GM12878 (cell line): ENCODE measurements around the gene CKAP2. TPM values are rescaled to one million over a fixed set of nuclear protein-coding genes. Genes with fewer than 3 reads are reported as not detected.

Source experiments
- ATAC-seq: fragments of 200-7000 bp; cut with Tn5 transposase; 3 replicates; pipeline ENCODE4 v1.9.1; 2020; ENCODE audit warnings: mild to moderate bottlenecking, moderate library complexity
- BruUV-seq: library from RNA; stranded (reverse); fragments of 400-500 nt; replicated peaks from 2 replicates; lab custom pipeline; 2021; lab: Mats Ljungman, UMichigan
- CTCF ChIA-PET: fragments of 300-600 bp; sonication (Branson Sonifier 250); formaldehyde crosslinking; extraction: SDS; loops from one replicate; lab custom pipeline; 2021; ENCODE audit warnings: inconsistent platforms; lab: Yijun Ruan, JAX
- POLR2A ChIA-PET: fragments of 350-600 bp; formaldehyde crosslinking; extraction: SDS; loops from one replicate; lab custom pipeline; 2021; ENCODE audit warnings: inconsistent platforms; lab: Charles Lee
- RAD21 ChIA-PET: fragments of 300-600 bp; sonication (Branson Sonifier 250); formaldehyde crosslinking; loops from one replicate; lab custom pipeline; 2023; ENCODE audit warnings: antibody characterized with exemption; ENCODE audit not compliant: unreplicated experiment; lab: Charles Lee
- SMC1A ChIA-PET: fragments of 300-600 bp; sonication (Branson Sonifier 250); formaldehyde crosslinking; loops from one replicate; lab custom pipeline; 2023; ENCODE audit not compliant: unreplicated experiment, uncharacterized antibody; lab: Charles Lee
- DNase-seq: peaks from one replicate; pipeline ENCODE4 v3.0.0-alpha.2; 2011; ENCODE audit warnings: low read depth, low spot score
- FAIRE-seq: peaks from 3 replicates; lab custom pipeline; 2011; peaks lifted over from hg19 to GRCh38; lab: Jason Lieb, UNC
- H2AFZ ChIP-seq: 2 replicates; pipeline ENCODE4 v1.6.0; 2011; ENCODE audit warnings: low read depth, low read length, control low read depth; ENCODE audit not compliant: control insufficient read depth
- H3K27ac ChIP-seq: 2 replicates; pipeline ENCODE4 v1.5.1; 2011; ENCODE audit warnings: control low read depth; ENCODE audit not compliant: control insufficient read depth, insufficient read depth
- H3K27me3 ChIP-seq, 2 experiments: replicated peaks in 1 of 2; 2 replicates each; pipeline versions ENCODE4 v1.6.0 to v1.6.1; 2011; ENCODE audit warnings: low read length in 1 of 2; ENCODE audit not compliant: control insufficient read depth in 2 of 2, insufficient read depth in 2 of 2
- H3K36me3 ChIP-seq, 2 experiments: 2 replicates each; pipeline ENCODE4 v1.5.1; 2011; ENCODE audit warnings: low read length in 1 of 2; ENCODE audit not compliant: control insufficient read depth in 2 of 2, insufficient read depth in 2 of 2
- H3K4me1 ChIP-seq: 2 replicates; pipeline ENCODE4 v1.6.1; 2011; ENCODE audit warnings: mild to moderate bottlenecking, low read length, moderate library complexity, mixed read lengths; ENCODE audit not compliant: control insufficient read depth, insufficient read depth
- H3K4me2 ChIP-seq: 2 replicates; pipeline ENCODE4 v1.6.0; 2011; ENCODE audit warnings: control low read depth; ENCODE audit not compliant: control insufficient read depth, insufficient read depth
- H3K4me3 ChIP-seq: fragments of 200-600 bp; sonication (generic); 2 replicates; pipeline ENCODE4 v1.5.1; 2016
- H3K79me2 ChIP-seq: 2 replicates; pipeline ENCODE4 v1.6.0; 2011; ENCODE audit warnings: low read length; ENCODE audit not compliant: control insufficient read depth, insufficient read depth
- H3K9ac ChIP-seq: 2 replicates; pipeline ENCODE4 v1.8.0; 2011; ENCODE audit warnings: low read length, control low read depth, mixed read lengths; ENCODE audit not compliant: control insufficient read depth, insufficient read depth
- H3K9me3 ChIP-seq: replicated peaks from 3 replicates; pipeline ENCODE4 v1.5.1; 2011; ENCODE audit warnings: mild to moderate bottlenecking, low read length; ENCODE audit not compliant: control insufficient read depth, insufficient read depth
- H4K20me1 ChIP-seq: 2 replicates; pipeline ENCODE4 v1.6.0; 2011; ENCODE audit not compliant: control insufficient read depth, insufficient read depth
- BACH1 ChIP-seq: fragments of 450-650 bp; IDR thresholded peaks from 2 replicates; pipeline ENCODE4 v1.6.1; 2017; ENCODE audit warnings: mild to moderate bottlenecking, borderline replicate concordance
- EGR1 ChIP-seq, 2 experiments: IDR thresholded peaks; 1 replicate in 1 of 2; 2 replicates in 1 of 2; pipeline ENCODE4 v1.6.1; 2011 to 2012; ENCODE audit warnings: low read depth in 2 of 2, low read length in 2 of 2, borderline replicate concordance in 1 of 2, mild to moderate bottlenecking in 1 of 2, moderate library complexity in 1 of 2
- ESRRA ChIP-seq: IDR thresholded peaks from 2 replicates; pipeline ENCODE4 v1.6.1; 2012; ENCODE audit warnings: mild to moderate bottlenecking, low read length, improper control_type of control experiment
- HDAC2 ChIP-seq: fragments of 200-600 bp; sonication (generic); IDR thresholded peaks from 2 replicates; pipeline ENCODE4 v1.6.1; 2017
- MTA2 ChIP-seq: fragments of 450-650 bp; IDR thresholded peaks from 2 replicates; pipeline ENCODE4 v1.6.1; 2016; ENCODE audit warnings: low read depth, mild to moderate bottlenecking, moderate library complexity
- RBBP5 ChIP-seq: fragments of 200-600 bp; sonication (generic); conservative IDR thresholded peaks from 2 replicates; pipeline ENCODE4 v1.6.1; 2016
- SPI1 ChIP-seq: IDR thresholded peaks from 2 replicates; pipeline ENCODE4 v1.6.1; 2011; ENCODE audit warnings: low read depth, mild to moderate bottlenecking, low read length, moderate library complexity, borderline replicate concordance; ENCODE audit not compliant: insufficient read depth
- SREBF1 ChIP-seq: IDR thresholded peaks from 2 replicates; pipeline ENCODE4 v1.6.1; 2012; ENCODE audit warnings: mild to moderate bottlenecking, low read length
- SRF ChIP-seq, 2 experiments: IDR thresholded peaks; 2 replicates each; pipeline ENCODE4 v1.6.1; 2011; ENCODE audit warnings: low read depth in 2 of 2, low read length in 2 of 2, mild to moderate bottlenecking in 1 of 2, moderate library complexity in 1 of 2
- STAT1 ChIP-seq: fragments of 450-650 bp; conservative IDR thresholded peaks from 2 replicates; pipeline ENCODE4 v1.6.1; 2014; ENCODE audit warnings: antibody characterized with exemption, mild to moderate bottlenecking
- WRNIP1 ChIP-seq: IDR thresholded peaks from 2 replicates; pipeline ENCODE4 v1.6.1; 2011; ENCODE audit warnings: low read depth, low read length, improper control_type of control experiment, borderline replicate concordance
- ZNF207 ChIP-seq: fragments of 450-650 bp; IDR thresholded peaks from 2 replicates; pipeline ENCODE4 v1.6.1; 2014; ENCODE audit warnings: antibody characterized with exemption, mild to moderate bottlenecking, borderline replicate concordance
- ZNF217 ChIP-seq: fragments of 450-650 bp; IDR thresholded peaks from 2 replicates; pipeline ENCODE4 v1.6.1; 2017; ENCODE audit warnings: antibody characterized with exemption, mild to moderate bottlenecking
- WGBS: methylation state at CpG from one replicate; pipeline ENCODE4 v1.1.6; 2016; ENCODE audit warnings: low lambda C conversion rate; ENCODE audit not compliant: insufficient replicate concordance, insufficient coverage; ENCODE audit errors: missing lambda C conversion rate; 5-methylcytosine and 5-hydroxymethylcytosine counted together
- in situ Hi-C: fragments of 300-500 bp; cut with MboI; formaldehyde crosslinking; loops from 9 replicates; pipeline ENCODE4 v1.14.3; 2018; ENCODE audit warnings: mixed read lengths
- intact Hi-C: fragments of 100-400 bp; cut with micrococcal nuclease; formaldehyde crosslinking; loops from one replicate; pipeline ENCODE4 v1.14.2; 2022; ENCODE audit not compliant: unreplicated experiment
- polyA plus RNA-seq, 11 experiments: library from polyadenylated mRNA; depleted of rRNA in 4 of 11; unstranded in 6 of 11; stranded (reverse) in 5 of 11; fragments of >200 nt; fragmentation: Nextera tagmentation in 4 of 11; fragmentation: Illumina TruSeq in 1 of 11; extraction: Ambion mirVana in 4 of 11; extraction: Trizol in 1 of 11; gene quantifications; 1 replicate in 1 of 11; 2 replicates in 10 of 11; pipeline versions ENCODE4 v1.2.1 to v1.2.3, GENCODE V29; 2011 to 2016; ENCODE audit warnings: inconsistent platforms in 2 of 11, missing spikeins in 2 of 11, low read depth in 1 of 11
- total RNA-seq, 4 experiments: library from RNA; depleted of rRNA in 3 of 4; stranded (reverse); fragments of >200 nt in 3 of 4; fragmentation: Illumina TruSeq in 1 of 4; extraction: Trizol in 1 of 4; gene quantifications; 2 replicates each; pipeline versions ENCODE4 v1.2.1 to v1.2.3, GENCODE V29; 2013 to 2021
- TF ChIP-seq, protein P1 (sequence below): fragments of 450-650 bp; IDR thresholded peaks from 2 replicates; pipeline ENCODE4 v1.6.1; 2017; ENCODE audit warnings: mild to moderate bottlenecking, moderate library complexity

Gene CKAP2
- total and polyA plus RNA-seq, 10 of the 15 experiments (the other 5 are each of a cell fraction or from before 2014, with no cell fraction given): 20.9 to 62.3 (median 37.5) TPM

DNA sequence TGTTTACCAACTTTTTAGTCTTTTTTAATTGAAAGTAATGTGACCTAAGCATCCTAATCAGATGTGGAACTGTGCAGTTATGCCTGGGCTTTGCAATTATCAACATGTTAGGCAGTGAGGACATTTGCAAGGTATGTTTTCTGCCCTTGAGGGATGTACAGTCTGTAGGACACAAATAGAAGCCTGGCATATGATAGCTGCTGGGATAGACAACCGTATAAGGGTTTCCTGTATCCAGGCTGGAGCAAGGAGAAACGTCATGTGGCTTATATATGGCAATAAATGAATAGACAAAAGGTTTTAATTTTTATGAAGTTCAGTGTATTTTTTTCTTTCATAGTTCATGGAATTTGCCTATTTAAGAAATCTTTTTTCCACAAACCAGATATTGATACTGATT is 2.8 kb upstream of the CKAP2 start:
- H3K79me2 ChIP-seq: peaks cover 46% of the 10 kb centered on the region
- WGBS: 98% methylated on average over 2 of the region's 2 CpGs
- no peaks in the 10 kb centered on the region; the same call in 2 of the 3 replicates for H3K9me3 ChIP-seq
- no peak for ATAC-seq
- ChIA-PET SMC1A (interaction anchor here (1.0 to 6.1 kb wide), 4 partner anchors 24 to 109 kb away, joined by 3 to 46 read pairs (median 4); no protein-coding TSS in a partner anchor), RAD21 (no interaction called here), CTCF (interaction anchor here (0.7 to 1.6 kb wide), 3 partner anchors 11 to 109 kb away, joined by 3 to 11 read pairs (median 3); no protein-coding TSS in a partner anchor), POLR2A (no interaction called here)
- peaks cover 14% of the 10 kb centered on the region for H3K4me1 ChIP-seq
- no peak overlapping the region for H3K9ac ChIP-seq
- no peaks in the 10 kb centered on the region for H3K27me3 ChIP-seq
- H3K4me3 ChIP-seq: no peak overlapping the region
- no peak overlapping the region for H2AFZ ChIP-seq
- no peak for DNase-seq
- no TSS peak for BruUV-seq
- H3K27ac ChIP-seq: no peak overlapping the region
- TF ChIP-seq RBBP5: no peak
- TF ChIP-seq, protein P1, sequence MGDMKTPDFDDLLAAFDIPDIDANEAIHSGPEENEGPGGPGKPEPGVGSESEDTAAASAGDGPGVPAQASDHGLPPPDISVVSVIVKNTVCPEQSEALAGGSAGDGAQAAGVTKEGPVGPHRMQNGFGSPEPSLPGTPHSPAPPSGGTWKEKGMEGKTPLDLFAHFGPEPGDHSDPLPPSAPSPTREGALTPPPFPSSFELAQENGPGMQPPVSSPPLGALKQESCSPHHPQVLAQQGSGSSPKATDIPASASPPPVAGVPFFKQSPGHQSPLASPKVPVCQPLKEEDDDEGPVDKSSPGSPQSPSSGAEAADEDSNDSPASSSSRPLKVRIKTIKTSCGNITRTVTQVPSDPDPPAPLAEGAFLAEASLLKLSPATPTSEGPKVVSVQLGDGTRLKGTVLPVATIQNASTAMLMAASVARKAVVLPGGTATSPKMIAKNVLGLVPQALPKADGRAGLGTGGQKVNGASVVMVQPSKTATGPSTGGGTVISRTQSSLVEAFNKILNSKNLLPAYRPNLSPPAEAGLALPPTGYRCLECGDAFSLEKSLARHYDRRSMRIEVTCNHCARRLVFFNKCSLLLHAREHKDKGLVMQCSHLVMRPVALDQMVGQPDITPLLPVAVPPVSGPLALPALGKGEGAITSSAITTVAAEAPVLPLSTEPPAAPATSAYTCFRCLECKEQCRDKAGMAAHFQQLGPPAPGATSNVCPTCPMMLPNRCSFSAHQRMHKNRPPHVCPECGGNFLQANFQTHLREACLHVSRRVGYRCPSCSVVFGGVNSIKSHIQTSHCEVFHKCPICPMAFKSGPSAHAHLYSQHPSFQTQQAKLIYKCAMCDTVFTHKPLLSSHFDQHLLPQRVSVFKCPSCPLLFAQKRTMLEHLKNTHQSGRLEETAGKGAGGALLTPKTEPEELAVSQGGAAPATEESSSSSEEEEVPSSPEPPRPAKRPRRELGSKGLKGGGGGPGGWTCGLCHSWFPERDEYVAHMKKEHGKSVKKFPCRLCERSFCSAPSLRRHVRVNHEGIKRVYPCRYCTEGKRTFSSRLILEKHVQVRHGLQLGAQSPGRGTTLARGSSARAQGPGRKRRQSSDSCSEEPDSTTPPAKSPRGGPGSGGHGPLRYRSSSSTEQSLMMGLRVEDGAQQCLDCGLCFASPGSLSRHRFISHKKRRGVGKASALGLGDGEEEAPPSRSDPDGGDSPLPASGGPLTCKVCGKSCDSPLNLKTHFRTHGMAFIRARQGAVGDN: no peak
- no peak for TF ChIP-seq ZNF207
- no peak for TF ChIP-seq SREBF1
- TF ChIP-seq SRF (IDR thresholded peaks at IDR 0.05; ENCODE audit: low read depth in 2 of 2, low read length in 2 of 2): no peak
- TF ChIP-seq WRNIP1: no peak
- TF ChIP-seq ZNF217: no peak
- no peak for TF ChIP-seq SPI1
- TF ChIP-seq HDAC2: no peak
- TF ChIP-seq BACH1: no peak
- no peak for TF ChIP-seq EGR1 (IDR thresholded peaks at IDR 0.05; ENCODE audit: borderline replicate concordance in 1 of 2, low read depth in 2 of 2, low read length in 2 of 2)
- no peak for TF ChIP-seq STAT1
- no peak for TF ChIP-seq ESRRA
- TF ChIP-seq MTA2: no peak
- H3K4me2 ChIP-seq: no peak overlapping the region
- intact Hi-C loops (loop anchor here (5.0 to 10.0 kb wide), 4 partner anchors 200 to 638 kb away; partner anchors contain the start of genes ALG11, ATP7B and SUGT1), in situ Hi-C loops (loop anchor here (10.0 kb wide), 2 partner anchors 202 to 438 kb away; partner anchors contain the start of genes ALG11, ATP7B and SUGT1)
- H4K20me1 ChIP-seq: peaks cover 2% of the 10 kb centered on the region; the same call in 1 of the 2 replicates
- H3K36me3 ChIP-seq: no peaks in the 10 kb centered on the region
- no peak for FAIRE-seq
